NOMO-1 treated with DMSO at 0.1 percent for 48 hours (cell line): Measurements from ENCODE around the gene TBX15.

Experiments
- DNase-seq: peaks from one replicate; lab custom pipeline; 2025; ENCODE audit not compliant: unreplicated experiment; lab: John Stamatoyannopoulos, UW

TBX15 gene

GRCh38 chr1:118985640-118986554, 2.2 kb downstream of the TBX15 start:
- DNase-seq = no peak

- no peak for DNase-seq
These were observed 3.2 kb downstream of the TBX15 start for GRCh38 chr1:118984722-118985639.

- DNase-seq = no peak
These were observed 3.9 kb downstream of the TBX15 start for GRCh38 chr1:118984086-118984721.

GRCh38 chr1:118983558-118984041, 4.5 kb downstream of the TBX15 start:
- DNase-seq = no peak

- DNase-seq = no peak
These were observed 5.2 kb downstream of the TBX15 start for GRCh38 chr1:118982821-118983557.

- DNase-seq = no peak
These were observed 5.9 kb downstream of the TBX15 start for GRCh38 chr1:118982266-118982665.

- no peak for DNase-seq
These were observed 6.7 kb downstream of the TBX15 start for GRCh38 chr1:118981436-118981835.

- no peak for DNase-seq
These were observed 8.2 kb downstream of the TBX15 start for GRCh38 chr1:118979754-118980575.

GRCh38 chr1:118978914-118979701, 9.0 kb downstream of the TBX15 start:
- no peak for DNase-seq

GRCh38 chr1:118977600-118977999, 10.5 kb downstream of the TBX15 start:
- no peak for DNase-seq

GRCh38 chr1:118974661-118975060, 13.5 kb downstream of the TBX15 start:
- no peak for DNase-seq

- no peak for DNase-seq
These were observed 14.5 kb downstream of the TBX15 start for GRCh38 chr1:118973531-118974137.

GRCh38 chr1:118973032-118973431, 15.1 kb downstream of the TBX15 start:
- no peak for DNase-seq

GRCh38 chr1:118970451-118970850, 17.7 kb downstream of the TBX15 start:
- DNase-seq = no peak

GRCh38 chr1:118963456-118964430, 24.4 kb downstream of the TBX15 start:
- no peak for DNase-seq

- no peak for DNase-seq
These were observed 25.0 kb downstream of the TBX15 start for GRCh38 chr1:118963138-118963455.

GRCh38 chr1:118961156-118961555, 27.0 kb downstream of the TBX15 start:
- DNase-seq = no peak
